ENCODE results near the gene STRBP. TPM values are rescaled to one million over a fixed set of nuclear protein-coding genes. Genes with fewer than 3 reads are reported as not detected.

STRBP gene
- total and polyA plus RNA-seq, 2 of the 4 experiments (the other 2 are of a cell fraction), result 2.1 to 2.5 TPM

- H4K20me1 ChIP-seq (ENCODE audit: insufficient read depth, low read length), result no peaks in the 10 kb centered on the region
- CTCF ChIA-PET, result no interaction called here
Observed at GRCh38 chr9:123211081-123211480, 57.3 kb downstream of the STRBP start.

More at GRCh38 chr9:123211081-123211480, 57.3 kb downstream of the STRBP start:
- H3K9ac ChIP-seq (ENCODE audit: low read depth, low read length), result no peak overlapping the region
- no peak overlapping the region for H3K18ac ChIP-seq (ENCODE audit: low read depth, low read length)
- no peak overlapping the region for H2AK9ac ChIP-seq (replicated peaks; ENCODE audit: low read depth, low read length, poor library complexity)
- intact Hi-C loops (cut with micrococcal nuclease) (loop anchor here (5.0 kb wide), 1 partner anchor 64 kb away; no protein-coding TSS in a partner anchor), in situ Hi-C loops (cut with MboI; ENCODE audit: low sequenced_read_pairs) (no loop called here), dilution Hi-C loops (cut with HindIII; ENCODE audit: low sequenced_read_pairs, unreplicated experiment) (no loop called here)
- H3K27ac ChIP-seq (ENCODE audit: insufficient read depth, low read length), result no peak overlapping the region
- H4K8ac ChIP-seq (ENCODE audit: low read depth in 2 of 2, low read length in 2 of 2), result no peak overlapping the region
- no peak overlapping the region for H2BK15ac ChIP-seq (ENCODE audit: low read depth, low read length)
- no peak overlapping the region for H3K56ac ChIP-seq (ENCODE audit: extremely low read depth, insufficient read depth, low read length)
- H2BK20ac ChIP-seq (ENCODE audit: low read depth, low read length), result no peak overlapping the region
- H3K4me1 ChIP-seq (ENCODE audit: control insufficient read depth, insufficient read depth, low read length), result peaks cover 2% of the 10 kb centered on the region; the same call in 1 of the 2 replicates
- H4K91ac ChIP-seq (ENCODE audit: insufficient read depth, low read depth, low read length), result no peak overlapping the region
- no peak for TF ChIP-seq CTCF (conservative IDR thresholded peaks at IDR 0.05; ENCODE audit: low read depth, low read length)
- no peak for TF ChIP-seq BHLHE40 (IDR thresholded peaks at IDR 0.05; ENCODE audit: low read depth, low read length)
- TF ChIP-seq NFE2L2 (IDR thresholded peaks at IDR 0.05; ENCODE audit: low read depth, low read length), result no peak
- no peak for TF ChIP-seq SMC3 (IDR thresholded peaks at IDR 0.05; ENCODE audit: low read depth, low read length)
- TF ChIP-seq MXI1 (IDR thresholded peaks at IDR 0.05; ENCODE audit: borderline replicate concordance, low read depth, low read length), result no peak
- no peak for TF ChIP-seq RFX5 (IDR thresholded peaks at IDR 0.05; ENCODE audit: low read depth, low read length)
- no peak for TF ChIP-seq MAFK (IDR thresholded peaks at IDR 0.05; ENCODE audit: low read depth, low read length)
- no peak for TF ChIP-seq POLR2A (IDR thresholded peaks at IDR 0.05; ENCODE audit: low read depth, low read length)
- TF ChIP-seq CEBPB (IDR thresholded peaks at IDR 0.05; ENCODE audit: low read depth, low read length), result no peak
- no peak for TF ChIP-seq USF2 (IDR thresholded peaks at IDR 0.05; ENCODE audit: low read depth, low read length)
- TF ChIP-seq RCOR1 (IDR thresholded peaks at IDR 0.05; ENCODE audit: insufficient replicate concordance, low read length), result no peak
- no peak for TF ChIP-seq FOS (IDR thresholded peaks at IDR 0.05; ENCODE audit: low read depth, low read length)
- no peak for TF ChIP-seq ELK1 (IDR thresholded peaks at IDR 0.05; ENCODE audit: borderline replicate concordance, low read depth, low read length)
- TF ChIP-seq RAD21 (IDR thresholded peaks at IDR 0.05; ENCODE audit: low read length), result no peak
- no peak for TF ChIP-seq MAZ (IDR thresholded peaks at IDR 0.05; ENCODE audit: borderline replicate concordance, low read depth, low read length)
- TF ChIP-seq CHD1 (IDR thresholded peaks at IDR 0.05; ENCODE audit: low read depth, low read length), result no peak
- H4K5ac ChIP-seq (ENCODE audit: low read depth, low read length), result no peak overlapping the region
- no peaks in the 10 kb centered on the region for H3K9me1 ChIP-seq (ENCODE audit: insufficient read depth, low read length)
- no peak overlapping the region for H2AK5ac ChIP-seq (ENCODE audit: low read depth, low read length)
- H3K9me3 ChIP-seq (ENCODE audit: control insufficient read depth, insufficient read depth, low read length), result no peaks in the 10 kb centered on the region
- H3K4me2 ChIP-seq (ENCODE audit: low read depth, low read length), result no peak overlapping the region
- no peak overlapping the region for H3K4me3 ChIP-seq (ENCODE audit: insufficient read depth, low read depth, low read length)
- BruUV-seq (replicated peaks), result no TSS peak
- DNase-seq (no peak), ATAC-seq (ENCODE audit: low read depth) (no peak)
- H3K79me1 ChIP-seq (ENCODE audit: low read depth in 1 of 2, low read length in 2 of 2), result no peaks in the 10 kb centered on the region
- H3K27me3 ChIP-seq (ENCODE audit: control insufficient read depth, insufficient read depth, low read length), result no peaks in the 10 kb centered on the region; the same call in 1 of the 2 replicates
- no peak overlapping the region for H2AFZ ChIP-seq (replicated peaks; ENCODE audit: low read length, poor library complexity)
- POLR2A ChIA-PET (ENCODE audit: unreplicated experiment), result no interaction called here
- no peak overlapping the region for H2BK120ac ChIP-seq (ENCODE audit: low read depth, low read length)
- H3K36me3 ChIP-seq (ENCODE audit: control insufficient read depth, insufficient read depth, low read length), result no peaks in the 10 kb centered on the region
- H3K23ac ChIP-seq (ENCODE audit: low read depth, low read length), result no peak overlapping the region
- no CpG with 5 or more reads among the region's 3 CpGs for WGBS, 2 experiments (ENCODE audit: extremely low coverage in 2 of 2, insufficient read length in 1 of 2)
- no peak overlapping the region for H3K14ac ChIP-seq (replicated peaks; ENCODE audit: low read depth, low read length)
- no peak overlapping the region for H2BK5ac ChIP-seq (ENCODE audit: low read depth, low read length, poor library complexity, severe bottlenecking)
- no peak overlapping the region for H3K4ac ChIP-seq (ENCODE audit: low read depth, low read length)

Measured in IMR-90 (cell line).